Sigmoid colon (tissue), 4 donors: ENCODE measurements around the gene CDK18.

ENCODE experiments used
- EP300 ChIP-seq, 4 donors: sonication (generic); formaldehyde crosslinking; IDR thresholded peaks; one replicate each; pipeline ENCODE4 v1.6.1; 2017; ENCODE audit warnings: antibody characterized with exemption in 4 of 4
- TF ChIP-seq, protein P1 (sequence below), 4 experiments: fragments of 450-650 bp in 3 of 4; fragments of 200-600 bp in 1 of 4; IDR thresholded peaks; one replicate each; pipeline ENCODE4 v1.5.1; 2016 to 2019; ENCODE audit warnings: antibody characterized with exemption in 4 of 4, mild to moderate bottlenecking in 3 of 4, moderate library complexity in 2 of 4

DNA sequence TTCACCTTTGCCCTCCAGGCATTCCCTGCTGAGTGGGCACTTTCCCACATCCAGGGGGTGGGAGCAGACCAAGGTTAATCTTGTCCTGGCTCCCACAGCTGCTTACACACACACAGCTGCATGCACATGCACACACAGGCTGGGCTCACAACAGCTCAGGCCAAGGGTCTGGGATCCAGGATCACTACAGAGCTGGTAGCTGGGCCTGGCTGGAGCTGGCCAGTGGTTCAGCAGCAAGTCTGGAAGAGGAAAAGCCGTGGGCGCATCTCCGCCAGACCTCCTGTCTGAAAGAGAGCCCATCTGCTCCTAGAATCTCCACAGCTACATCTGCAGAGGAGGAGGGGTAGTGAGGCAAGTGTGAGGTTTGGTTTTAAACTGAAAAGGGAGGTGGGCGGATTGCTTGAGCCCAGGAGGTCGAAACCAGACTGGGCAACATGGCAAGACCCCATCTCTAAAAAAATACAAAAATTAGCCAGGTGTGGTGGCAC is 3.8 kb downstream of the CDK18 start:
- no peak for TF ChIP-seq EP300 (IDR thresholded peaks at IDR 0.05)
- TF ChIP-seq, protein P1, sequence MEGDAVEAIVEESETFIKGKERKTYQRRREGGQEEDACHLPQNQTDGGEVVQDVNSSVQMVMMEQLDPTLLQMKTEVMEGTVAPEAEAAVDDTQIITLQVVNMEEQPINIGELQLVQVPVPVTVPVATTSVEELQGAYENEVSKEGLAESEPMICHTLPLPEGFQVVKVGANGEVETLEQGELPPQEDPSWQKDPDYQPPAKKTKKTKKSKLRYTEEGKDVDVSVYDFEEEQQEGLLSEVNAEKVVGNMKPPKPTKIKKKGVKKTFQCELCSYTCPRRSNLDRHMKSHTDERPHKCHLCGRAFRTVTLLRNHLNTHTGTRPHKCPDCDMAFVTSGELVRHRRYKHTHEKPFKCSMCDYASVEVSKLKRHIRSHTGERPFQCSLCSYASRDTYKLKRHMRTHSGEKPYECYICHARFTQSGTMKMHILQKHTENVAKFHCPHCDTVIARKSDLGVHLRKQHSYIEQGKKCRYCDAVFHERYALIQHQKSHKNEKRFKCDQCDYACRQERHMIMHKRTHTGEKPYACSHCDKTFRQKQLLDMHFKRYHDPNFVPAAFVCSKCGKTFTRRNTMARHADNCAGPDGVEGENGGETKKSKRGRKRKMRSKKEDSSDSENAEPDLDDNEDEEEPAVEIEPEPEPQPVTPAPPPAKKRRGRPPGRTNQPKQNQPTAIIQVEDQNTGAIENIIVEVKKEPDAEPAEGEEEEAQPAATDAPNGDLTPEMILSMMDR (IDR thresholded peaks at IDR 0.05), result no peak
